Brain microvascular endothelial cell (primary cell): ENCODE measurements around the gene TMEM42.
A peak's percentile ranks its signal among the peaks of the same experiment; 100 is the strongest.

Experiments
- DNase-seq: peaks from one replicate; pipeline ENCODE4 v3.0.0-alpha.2; 2020
- H3K27ac ChIP-seq: fragments of 250-450 bp; sonication (Bioruptor Pico); 2 replicates; pipeline ENCODE4 v1.5.1; 2020; ENCODE audit warnings: mild to moderate bottlenecking, moderate library complexity
- H3K27me3 ChIP-seq: fragments of 250-450 bp; sonication (Bioruptor Pico); replicated peaks from 2 replicates; pipeline ENCODE4 v1.5.1; 2020; ENCODE audit warnings: mild to moderate bottlenecking
- H3K36me3 ChIP-seq: fragments of 250-450 bp; sonication (Bioruptor Pico); replicated peaks from 2 replicates; pipeline ENCODE4 v1.5.1; 2020; ENCODE audit warnings: mild to moderate bottlenecking
- H3K4me3 ChIP-seq: 2 replicates; pipeline ENCODE4 v1.5.1; 2011; ENCODE audit warnings: low read depth, mild to moderate bottlenecking, control low read depth, low read length, moderate library complexity
- in situ Hi-C: cut with HindIII; loops from 2 replicates; pipeline ENCODE4 v1.10.0; 2017; ENCODE audit warnings: low sequenced_read_pairs, low pct_ligation_motif_present
- TF ChIP-seq, protein P1 (sequence below): IDR thresholded peaks from 2 replicates; pipeline ENCODE4 v1.5.1; 2011; ENCODE audit warnings: low read depth, mild to moderate bottlenecking, moderate library complexity, low read length, control low read depth, inconsistent platforms; ENCODE audit errors: missing control alignments

TMEM42 gene

DNA sequence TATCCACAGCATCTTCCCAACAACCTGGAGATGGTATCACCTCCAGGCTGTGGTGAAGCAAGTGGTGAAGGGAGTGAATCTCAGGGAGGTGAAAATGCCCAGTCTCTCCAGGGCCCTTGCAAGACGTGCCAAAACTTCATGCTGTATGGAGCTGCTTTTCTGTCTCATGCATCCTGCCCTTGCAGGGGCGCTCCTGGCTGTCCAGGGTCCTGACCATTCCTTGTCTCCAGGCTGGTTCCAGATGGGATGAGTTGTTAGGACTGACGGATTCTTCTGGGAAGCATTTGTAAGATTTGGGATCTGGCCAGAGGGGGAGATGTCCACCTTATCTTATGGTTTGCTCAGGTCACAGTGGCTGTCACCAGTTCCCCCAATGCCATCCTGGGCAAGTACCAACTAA is 28.5 kb downstream of the TMEM42 start:
- Histone ChIP-seq H3K36me3 (no peaks in the 10 kb centered on the region), H3K27ac (no peak overlapping the region), H3K27me3 (no peaks in the 10 kb centered on the region), H3K4me3 (no peak overlapping the region)
- TF ChIP-seq, protein P1, sequence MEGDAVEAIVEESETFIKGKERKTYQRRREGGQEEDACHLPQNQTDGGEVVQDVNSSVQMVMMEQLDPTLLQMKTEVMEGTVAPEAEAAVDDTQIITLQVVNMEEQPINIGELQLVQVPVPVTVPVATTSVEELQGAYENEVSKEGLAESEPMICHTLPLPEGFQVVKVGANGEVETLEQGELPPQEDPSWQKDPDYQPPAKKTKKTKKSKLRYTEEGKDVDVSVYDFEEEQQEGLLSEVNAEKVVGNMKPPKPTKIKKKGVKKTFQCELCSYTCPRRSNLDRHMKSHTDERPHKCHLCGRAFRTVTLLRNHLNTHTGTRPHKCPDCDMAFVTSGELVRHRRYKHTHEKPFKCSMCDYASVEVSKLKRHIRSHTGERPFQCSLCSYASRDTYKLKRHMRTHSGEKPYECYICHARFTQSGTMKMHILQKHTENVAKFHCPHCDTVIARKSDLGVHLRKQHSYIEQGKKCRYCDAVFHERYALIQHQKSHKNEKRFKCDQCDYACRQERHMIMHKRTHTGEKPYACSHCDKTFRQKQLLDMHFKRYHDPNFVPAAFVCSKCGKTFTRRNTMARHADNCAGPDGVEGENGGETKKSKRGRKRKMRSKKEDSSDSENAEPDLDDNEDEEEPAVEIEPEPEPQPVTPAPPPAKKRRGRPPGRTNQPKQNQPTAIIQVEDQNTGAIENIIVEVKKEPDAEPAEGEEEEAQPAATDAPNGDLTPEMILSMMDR, result no peak
- no peak for DNase-seq
- in situ Hi-C loops, result no loop called here

DNA sequence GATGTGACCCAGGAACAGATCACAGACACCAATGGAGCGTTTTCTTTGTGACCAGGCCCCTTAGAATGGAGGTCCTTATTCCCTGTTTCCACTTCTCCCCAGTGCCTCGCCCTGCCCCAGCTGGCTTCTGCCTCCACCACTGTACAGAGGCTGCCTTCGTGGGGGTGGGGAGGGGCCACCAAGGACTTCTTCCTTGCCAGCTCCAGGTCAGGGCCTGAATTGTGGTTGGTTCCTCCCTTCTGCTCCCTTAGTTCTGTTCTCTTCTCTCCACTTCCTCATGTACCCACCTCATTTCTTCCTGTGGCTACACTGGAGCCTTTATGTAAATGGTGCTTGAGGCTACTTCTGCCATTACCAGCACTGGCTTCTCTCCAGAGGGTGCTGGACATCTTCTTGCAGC is 29.1 kb downstream of the TMEM42 start:
- Histone ChIP-seq H3K4me3 (no peak overlapping the region), H3K27me3 (no peaks in the 10 kb centered on the region), H3K36me3 (no peaks in the 10 kb centered on the region), H3K27ac (no peak overlapping the region)
- in situ Hi-C loops, result no loop called here
- TF ChIP-seq, protein P1, result no peak
- DNase-seq, result no peak

DNA sequence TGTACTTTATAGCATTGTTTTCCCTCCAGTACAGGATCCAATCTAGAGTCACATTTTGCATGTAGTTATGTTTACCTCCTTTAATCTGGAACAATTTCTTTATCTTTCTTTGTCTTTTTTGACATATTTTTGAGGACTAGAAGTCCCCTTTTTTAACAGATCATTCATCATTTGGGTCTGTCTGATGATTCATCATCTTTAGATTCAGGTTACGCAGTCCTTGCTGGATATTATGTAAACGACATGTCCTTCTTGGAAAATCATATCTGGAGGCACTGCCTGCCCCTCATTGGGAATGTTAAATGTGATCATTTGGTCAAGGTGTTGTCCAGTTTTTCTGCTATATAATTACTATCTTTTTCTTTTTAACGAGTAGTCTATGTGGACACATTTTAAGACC is 31.0 kb downstream of the TMEM42 start:
- Histone ChIP-seq H3K27me3 (no peaks in the 10 kb centered on the region), H3K36me3 (no peaks in the 10 kb centered on the region), H3K4me3 (no peak overlapping the region), H3K27ac (peak overlapping the region; percentile 59)
- DNase-seq, result no peak
- in situ Hi-C loops, result no loop called here
- TF ChIP-seq, protein P1, result no peak

DNA sequence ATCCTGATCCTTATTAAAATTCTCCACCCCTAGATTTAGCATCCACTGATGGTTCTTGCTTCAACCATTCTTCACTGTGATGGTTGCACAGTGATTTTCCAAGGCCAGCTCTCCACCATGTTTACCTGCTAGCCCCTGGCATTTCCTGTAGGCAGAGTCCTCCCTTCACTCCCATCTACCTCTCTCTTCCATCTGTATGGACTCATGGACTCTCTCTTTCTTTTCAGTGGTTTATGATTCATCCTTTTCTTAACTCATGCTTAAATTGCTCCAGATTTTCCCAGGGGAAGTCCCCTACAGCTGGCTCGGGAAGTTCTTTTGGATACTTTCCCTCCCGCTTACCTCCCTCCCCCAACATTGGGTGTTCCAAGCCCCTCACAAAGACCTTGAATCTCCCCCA is 31.4 kb downstream of the TMEM42 start:
- Histone ChIP-seq H3K27me3 (no peaks in the 10 kb centered on the region), H3K27ac (peak overlapping the region; percentile 59), H3K36me3 (no peaks in the 10 kb centered on the region), H3K4me3 (no peak overlapping the region)
- no peak for DNase-seq
- TF ChIP-seq, protein P1, result no peak
- in situ Hi-C loops, result no loop called here

DNA sequence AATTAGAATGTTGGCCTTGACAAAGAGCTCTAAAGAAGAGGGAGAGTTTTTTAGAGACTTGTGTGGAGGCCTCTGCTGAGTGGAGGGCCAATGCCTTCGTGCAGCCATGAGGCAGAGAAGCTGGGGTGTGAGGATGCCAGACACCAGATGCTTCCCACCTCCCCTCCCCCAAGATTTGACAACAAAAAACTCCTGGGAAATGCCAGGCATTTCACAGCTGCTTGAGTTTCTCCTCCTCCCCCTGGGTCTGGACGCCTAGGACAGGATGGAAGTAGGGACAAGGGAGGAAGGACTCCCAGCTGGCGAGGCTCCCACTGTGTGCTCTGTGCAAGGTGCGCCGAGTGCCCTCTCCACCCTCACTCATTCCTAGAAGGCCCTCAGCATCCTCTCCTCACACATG is 32.8 kb downstream of the TMEM42 start:
- Histone ChIP-seq H3K27me3 (no peaks in the 10 kb centered on the region), H3K4me3 (no peak overlapping the region), H3K36me3 (no peaks in the 10 kb centered on the region), H3K27ac (no peak overlapping the region)
- no peak for DNase-seq
- TF ChIP-seq, protein P1, result no peak
- in situ Hi-C loops, result no loop called here

DNA sequence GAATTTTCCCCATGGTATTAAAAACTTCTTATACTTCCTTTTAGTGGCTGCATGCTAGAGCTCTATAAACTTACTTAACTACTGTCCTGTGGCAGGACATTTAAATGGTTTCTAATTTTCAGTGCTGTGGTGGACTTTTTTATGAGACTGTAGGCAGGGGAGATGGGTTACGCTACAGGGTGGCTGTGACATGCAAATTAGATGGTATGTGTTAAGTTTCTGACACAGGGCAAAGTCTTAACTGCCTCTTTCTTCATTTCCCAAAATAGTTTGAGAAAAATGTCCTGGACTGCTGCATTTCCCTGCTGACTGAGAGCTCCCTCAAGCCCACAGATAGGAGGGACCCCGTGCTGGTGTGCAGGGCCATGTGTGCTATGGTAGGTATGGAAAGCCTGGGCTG is 34.7 kb downstream of the TMEM42 start:
- in situ Hi-C loops, result no loop called here
- Histone ChIP-seq H3K4me3 (no peak overlapping the region), H3K27me3 (no peaks in the 10 kb centered on the region), H3K36me3 (no peaks in the 10 kb centered on the region), H3K27ac (no peak overlapping the region)
- TF ChIP-seq, protein P1, result no peak
- DNase-seq, result no peak
